GM19324 (cell line): Measurements from ENCODE around the gene PLXNA1.

Experiments
- ATAC-seq: cut with Tn5 transposase; IDR thresholded peaks from one replicate; pipeline ENCODE4 v1.9.1; 2021; ENCODE audit warnings: mild to moderate bottlenecking, moderate library complexity; ENCODE audit not compliant: unreplicated experiment, low FRiP score

PLXNA1 gene

GRCh38 chr3:127015282-127016042, 32.5 kb downstream of the PLXNA1 start:
- no peak for ATAC-seq

GRCh38 chr3:127016043-127016343, 33.1 kb downstream of the PLXNA1 start:
- no peak for ATAC-seq

GRCh38 chr3:127016461-127016860, 33.5 kb downstream of the PLXNA1 start:
- ATAC-seq = no peak

GRCh38 chr3:127017229-127017628, 34.3 kb downstream of the PLXNA1 start:
- no peak for ATAC-seq

GRCh38 chr3:127017781-127018180, 34.9 kb downstream of the PLXNA1 start:
- no peak for ATAC-seq

- ATAC-seq = no peak
Measured at GRCh38 chr3:127018306-127018828, 35.5 kb downstream of the PLXNA1 start.

GRCh38 chr3:127019449-127019848, 36.5 kb downstream of the PLXNA1 start:
- ATAC-seq = no peak

GRCh38 chr3:127020543-127020942, 37.6 kb downstream of the PLXNA1 start:
- no peak for ATAC-seq

GRCh38 chr3:127022849-127023248, 39.9 kb downstream of the PLXNA1 start:
- no peak for ATAC-seq

- no peak for ATAC-seq
Measured at GRCh38 chr3:127025456-127025855, 42.5 kb downstream of the PLXNA1 start.

GRCh38 chr3:127026036-127026435, 43.1 kb downstream of the PLXNA1 start:
- ATAC-seq = no peak

GRCh38 chr3:127026661-127027060, 43.7 kb downstream of the PLXNA1 start:
- ATAC-seq = no peak

GRCh38 chr3:127027061-127027735, 44.3 kb downstream of the PLXNA1 start:
- ATAC-seq = no peak

GRCh38 chr3:127027811-127028548, 45.1 kb downstream of the PLXNA1 start:
- ATAC-seq = no peak

- ATAC-seq = no peak
Measured at GRCh38 chr3:127028781-127029657, 46.1 kb downstream of the PLXNA1 start.

- no peak for ATAC-seq
Measured at GRCh38 chr3:127029658-127030507, 47.0 kb downstream of the PLXNA1 start.

- ATAC-seq = no peak
Measured at GRCh38 chr3:127030508-127031412, 47.8 kb downstream of the PLXNA1 start.

GRCh38 chr3:127031413-127031810, 48.5 kb downstream of the PLXNA1 start:
- no peak for ATAC-seq
